Measurements from ENCODE around the gene GSTM1. TPM values are rescaled to one million over a fixed set of nuclear protein-coding genes. Genes with fewer than 3 reads are reported as not detected.

Gene GSTM1
- total RNA-seq, 4 donors from 2014 or later = 23.1 TPM; not detected in 3

Other genes with a start within 250 kb of the GSTM1 start
- gene SYPL2, start 221.3 kb upstream of the GSTM1 start, total RNA-seq = 1 to 10 TPM; 2.7 to 8.0 (median 4.6) TPM
- 1 to 10 TPM; 2.2 to 3.3 (median 2.7) TPM for gene ATXN7L2, start 203.9 kb upstream of the GSTM1 start, total RNA-seq
- gene CYB561D1, start 193.7 kb upstream of the GSTM1 start, total RNA-seq = 10 to 100 TPM in 2 of 4 donors, 1 to 10 TPM in 2; 6.2 to 16.4 (median 8.2) TPM
- 10 to 100 TPM in 2 of 4 donors, 1 to 10 TPM in 2; 8.4 to 23.7 (median 14.0) TPM for gene AMIGO1, start 178.1 kb upstream of the GSTM1 start, total RNA-seq
- gene GPR61, start 147.9 kb upstream of the GSTM1 start, total RNA-seq = not detected
- gene GNAI3, start 139.2 kb upstream of the GSTM1 start, total RNA-seq = 1 to 10 TPM; 5.9 to 7.2 (median 6.6) TPM
- gene GNAT2, start 68.2 kb upstream of the GSTM1 start, total RNA-seq = under 1 TPM in 1 of 4 donors, not detected in 3; 0.33 TPM
- gene AMPD2, start 68.0 kb upstream of the GSTM1 start, total RNA-seq = 10 to 100 TPM; 23.7 to 38.8 (median 33.2) TPM
- gene GSTM4, start 31.7 kb upstream of the GSTM1 start, total RNA-seq = 10 to 100 TPM; 33.1 to 43.1 (median 39.1) TPM
- 10 to 100 TPM; 19.9 to 59.0 (median 39.3) TPM for gene GSTM2, start 19.8 kb upstream of the GSTM1 start, total RNA-seq
- gene GSTM5, start 24.4 kb downstream of the GSTM1 start, total RNA-seq = 1 to 10 TPM; 4.2 to 7.6 (median 6.0) TPM
- gene GSTM3, start 53.2 kb downstream of the GSTM1 start, total RNA-seq = 100 to 1,000 TPM in 1 of 4 donors, 10 to 100 TPM in 3; 64.6 to 111 (median 76.9) TPM
- under 1 TPM in 1 of 4 donors, not detected in 3; 0.52 TPM for gene EPS8L3, start 76.1 kb downstream of the GSTM1 start, total RNA-seq
- gene CSF1, start 223.0 kb downstream of the GSTM1 start, total RNA-seq = 10 to 100 TPM; 27.0 to 92.6 (median 48.1) TPM